Measurements from ENCODE around the gene PRSS22. TPM values are rescaled to one million over a fixed set of nuclear protein-coding genes. Genes with fewer than 3 reads are reported as not detected.

PRSS22 gene
- total and polyA plus RNA-seq, 10 of the 15 experiments (the other 5 are each of a cell fraction or from before 2014, with no cell fraction given): not detected

DNA sequence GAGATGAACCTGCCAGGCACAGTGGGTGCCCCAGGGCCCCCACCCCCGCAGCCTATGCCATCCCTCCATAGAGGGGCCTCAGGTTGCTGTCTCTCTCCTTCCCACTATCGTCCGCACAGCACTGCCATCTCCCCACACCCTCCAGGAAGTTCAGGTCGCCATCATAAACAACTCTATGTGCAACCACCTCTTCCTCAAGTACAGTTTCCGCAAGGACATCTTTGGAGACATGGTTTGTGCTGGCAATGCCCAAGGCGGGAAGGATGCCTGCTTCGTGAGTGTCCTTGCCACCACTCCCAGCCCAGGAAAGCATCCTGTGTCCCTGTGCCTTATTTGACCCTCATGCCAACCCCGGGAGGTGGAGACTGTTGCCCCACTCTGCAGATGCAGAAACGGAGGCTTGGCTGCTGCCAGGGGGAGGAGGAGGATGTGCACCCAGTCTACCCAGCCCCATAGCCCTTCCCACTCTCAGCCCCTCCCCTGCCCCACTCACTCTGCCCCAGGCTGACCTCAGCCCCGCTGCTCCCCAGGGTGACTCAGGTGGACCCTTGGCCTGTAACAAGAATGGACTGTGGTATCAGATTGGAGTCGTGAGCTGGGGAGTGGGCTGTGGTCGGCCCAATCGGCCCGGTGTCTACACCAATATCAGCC is 37.0 kb downstream of the PRSS22 start:
- CTCF ChIA-PET: no interaction called here
- no TSS peak for BruUV-seq (replicated peaks)

More for the DNA sequence above, 37.0 kb downstream of the PRSS22 start:
- DNase-seq (ENCODE audit: low read depth, low spot score) (no peak), FAIRE-seq (no peak), ATAC-seq (no peak)
- Histone ChIP-seq H3K4me3 (no peak overlapping the region), H3K36me3 (ENCODE audit: control insufficient read depth in 2 of 2, insufficient read depth in 2 of 2, low read length in 1 of 2) (no peaks in the 10 kb centered on the region), H3K4me2 (ENCODE audit: control insufficient read depth, insufficient read depth) (no peak overlapping the region), H3K9ac (ENCODE audit: control insufficient read depth, insufficient read depth, low read length) (no peak overlapping the region), H3K9me3 (replicated peaks; ENCODE audit: control insufficient read depth, insufficient read depth, low read length) (no peaks in the 10 kb centered on the region), H2AFZ (ENCODE audit: control insufficient read depth, low read depth, low read length) (no peak overlapping the region), H3K4me1 (ENCODE audit: control insufficient read depth, insufficient read depth, low read length) (no peaks in the 10 kb centered on the region), H4K20me1 (ENCODE audit: control insufficient read depth, insufficient read depth) (no peaks in the 10 kb centered on the region), H3K79me2 (ENCODE audit: control insufficient read depth, insufficient read depth, low read length) (peaks cover 7% of the 10 kb centered on the region), H3K27ac (ENCODE audit: control insufficient read depth, insufficient read depth) (no peak overlapping the region), H3K27me3 (replicated peaks in 1 of 2; ENCODE audit: control insufficient read depth in 2 of 2, insufficient read depth in 2 of 2, low read length in 1 of 2) (peaks cover 0 to 1% of the 10 kb centered on the region in 2 experiments; a peak in 1 of 4 replicates)
- intact Hi-C loops (cut with micrococcal nuclease; ENCODE audit: unreplicated experiment) (no loop called here), in situ Hi-C loops (cut with MboI) (no loop called here)
- SMC1A ChIA-PET (ENCODE audit: uncharacterized antibody, unreplicated experiment): no interaction called here
- WGBS (ENCODE audit: insufficient coverage, insufficient replicate concordance, low lambda C conversion rate, missing lambda C conversion rate): 59% methylated on average over 14 of the region's 14 CpGs
- RAD21 ChIA-PET (ENCODE audit: unreplicated experiment): no interaction called here
- TF ChIP-seq NR2C2 (IDR thresholded peaks at IDR 0.05; ENCODE audit: borderline replicate concordance, control insufficient read depth, insufficient read length, low read depth) (no peak), RUNX3 (IDR thresholded peaks at IDR 0.05; ENCODE audit: low read length) (no peak), CHD2 (IDR thresholded peaks at IDR 0.05; ENCODE audit: borderline replicate concordance, low read depth, low read length) (no peak), ZBED1 (IDR thresholded peaks at IDR 0.05; ENCODE audit: borderline replicate concordance) (no peak), SRF (IDR thresholded peaks at IDR 0.05; ENCODE audit: low read depth in 2 of 2, low read length in 2 of 2) (no peak), ZZZ3 (IDR thresholded peaks at IDR 0.05; ENCODE audit: control insufficient read depth, insufficient read length, low read depth) (no peak), FOS (IDR thresholded peaks at IDR 0.05; ENCODE audit: borderline replicate concordance, extremely low read depth, insufficient read length) (no peak), CREB1 (IDR thresholded peaks at IDR 0.05; ENCODE audit: low read depth) (no peak), MYB (IDR thresholded peaks at IDR 0.05; ENCODE audit: borderline replicate concordance, low read depth, low read length) (no peak), NFXL1 (IDR thresholded peaks at IDR 0.05; ENCODE audit: borderline replicate concordance) (no peak), TARDBP (IDR thresholded peaks at IDR 0.05; ENCODE audit: borderline replicate concordance) (no peak)
- TF ChIP-seq, protein P1, sequence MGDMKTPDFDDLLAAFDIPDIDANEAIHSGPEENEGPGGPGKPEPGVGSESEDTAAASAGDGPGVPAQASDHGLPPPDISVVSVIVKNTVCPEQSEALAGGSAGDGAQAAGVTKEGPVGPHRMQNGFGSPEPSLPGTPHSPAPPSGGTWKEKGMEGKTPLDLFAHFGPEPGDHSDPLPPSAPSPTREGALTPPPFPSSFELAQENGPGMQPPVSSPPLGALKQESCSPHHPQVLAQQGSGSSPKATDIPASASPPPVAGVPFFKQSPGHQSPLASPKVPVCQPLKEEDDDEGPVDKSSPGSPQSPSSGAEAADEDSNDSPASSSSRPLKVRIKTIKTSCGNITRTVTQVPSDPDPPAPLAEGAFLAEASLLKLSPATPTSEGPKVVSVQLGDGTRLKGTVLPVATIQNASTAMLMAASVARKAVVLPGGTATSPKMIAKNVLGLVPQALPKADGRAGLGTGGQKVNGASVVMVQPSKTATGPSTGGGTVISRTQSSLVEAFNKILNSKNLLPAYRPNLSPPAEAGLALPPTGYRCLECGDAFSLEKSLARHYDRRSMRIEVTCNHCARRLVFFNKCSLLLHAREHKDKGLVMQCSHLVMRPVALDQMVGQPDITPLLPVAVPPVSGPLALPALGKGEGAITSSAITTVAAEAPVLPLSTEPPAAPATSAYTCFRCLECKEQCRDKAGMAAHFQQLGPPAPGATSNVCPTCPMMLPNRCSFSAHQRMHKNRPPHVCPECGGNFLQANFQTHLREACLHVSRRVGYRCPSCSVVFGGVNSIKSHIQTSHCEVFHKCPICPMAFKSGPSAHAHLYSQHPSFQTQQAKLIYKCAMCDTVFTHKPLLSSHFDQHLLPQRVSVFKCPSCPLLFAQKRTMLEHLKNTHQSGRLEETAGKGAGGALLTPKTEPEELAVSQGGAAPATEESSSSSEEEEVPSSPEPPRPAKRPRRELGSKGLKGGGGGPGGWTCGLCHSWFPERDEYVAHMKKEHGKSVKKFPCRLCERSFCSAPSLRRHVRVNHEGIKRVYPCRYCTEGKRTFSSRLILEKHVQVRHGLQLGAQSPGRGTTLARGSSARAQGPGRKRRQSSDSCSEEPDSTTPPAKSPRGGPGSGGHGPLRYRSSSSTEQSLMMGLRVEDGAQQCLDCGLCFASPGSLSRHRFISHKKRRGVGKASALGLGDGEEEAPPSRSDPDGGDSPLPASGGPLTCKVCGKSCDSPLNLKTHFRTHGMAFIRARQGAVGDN (IDR thresholded peaks at IDR 0.05): no peak
- POLR2A ChIA-PET: no interaction called here

All from GM12878 (cell line).